Ammon's horn (tissue), 1 donor: ENCODE measurements around the gene PAX5.

Experiments used
- DNase-seq: peaks from one replicate; pipeline ENCODE4 v3.0.0-alpha.2; 2016; ENCODE audit warnings: low spot score

The PAX5 gene

DNA sequence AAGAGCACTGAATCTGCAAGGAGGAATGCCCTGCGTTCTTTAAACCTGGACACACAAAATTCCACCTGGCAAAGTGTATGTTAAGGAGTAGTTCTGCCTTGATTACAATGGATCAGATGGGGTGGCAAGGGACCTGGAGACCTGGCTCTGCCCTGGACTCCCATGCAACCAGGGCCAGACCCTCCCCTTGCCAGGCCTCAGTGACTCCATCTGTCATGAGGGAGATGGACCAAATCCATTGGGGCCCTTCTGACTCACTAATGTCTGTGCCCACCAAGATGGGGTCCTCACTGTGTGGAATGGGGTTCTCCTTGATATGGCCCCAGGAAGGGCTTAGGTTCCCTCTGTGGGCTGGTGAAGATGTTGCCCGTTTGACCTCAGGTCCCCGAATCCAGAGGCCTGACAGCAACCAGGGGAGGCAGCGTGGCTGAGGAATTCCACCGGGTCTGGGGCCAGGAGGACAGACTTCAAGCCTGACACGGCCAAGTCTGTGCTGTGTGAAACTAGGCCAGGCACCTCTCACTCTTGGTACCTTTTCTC, 100.3 kb downstream of the PAX5 start:
- DNase-seq = no peak

DNA sequence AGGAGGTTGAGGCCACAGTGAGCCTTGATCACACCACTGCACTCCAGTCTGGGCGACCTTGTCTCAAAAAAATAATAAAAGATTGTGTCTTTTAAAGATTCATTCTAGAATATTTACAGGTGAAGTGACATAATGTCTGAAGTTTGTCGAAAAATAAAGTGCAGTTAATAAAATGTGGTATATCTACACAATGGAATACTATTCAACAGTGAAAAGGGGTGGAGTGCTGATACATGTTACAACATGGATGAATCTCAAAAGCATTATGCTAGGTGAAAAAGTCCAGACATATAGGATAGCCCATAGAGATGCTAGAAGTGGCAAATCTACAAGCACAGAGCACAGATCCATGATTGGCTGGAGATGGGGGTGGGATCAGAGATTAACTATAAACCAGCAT, 101.9 kb downstream of the PAX5 start:
- DNase-seq = no peak

DNA sequence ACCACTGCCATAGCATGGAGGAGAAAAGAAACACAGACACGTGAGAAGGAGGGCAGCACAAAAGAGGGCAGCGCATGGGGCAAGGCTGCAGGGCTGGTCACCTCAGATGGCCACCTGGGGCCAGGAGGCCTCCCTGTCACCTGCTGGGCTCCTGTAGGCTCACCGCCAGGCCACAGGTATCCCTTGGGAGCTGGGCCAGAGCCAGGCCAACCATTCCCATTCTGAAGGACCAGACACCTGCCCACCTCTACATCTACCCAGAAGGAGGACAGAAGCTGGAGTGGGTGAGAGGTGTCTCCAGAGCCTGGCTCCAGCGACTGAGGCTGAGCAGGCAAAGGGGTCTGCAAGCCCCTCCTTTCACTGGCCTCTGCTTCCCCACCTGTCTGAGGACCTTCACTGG, 103.1 kb downstream of the PAX5 start:
- DNase-seq = no peak

DNA sequence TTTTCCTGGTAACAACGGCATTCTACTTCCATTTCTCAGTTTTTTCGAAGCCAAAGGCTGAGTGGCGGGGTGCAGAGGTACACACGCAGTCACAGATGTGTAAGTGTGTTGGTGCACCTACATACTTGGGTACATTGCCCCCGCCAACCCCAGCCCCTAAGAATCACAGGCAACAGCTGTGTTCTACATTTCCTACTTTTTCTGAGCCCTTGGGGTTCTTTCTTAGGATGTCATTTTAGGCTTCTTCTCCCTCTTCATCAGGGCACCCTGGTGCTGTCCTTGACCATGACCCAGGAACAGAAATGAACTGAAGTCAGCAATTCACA, 104.8 kb downstream of the PAX5 start:
- no peak for DNase-seq

DNA sequence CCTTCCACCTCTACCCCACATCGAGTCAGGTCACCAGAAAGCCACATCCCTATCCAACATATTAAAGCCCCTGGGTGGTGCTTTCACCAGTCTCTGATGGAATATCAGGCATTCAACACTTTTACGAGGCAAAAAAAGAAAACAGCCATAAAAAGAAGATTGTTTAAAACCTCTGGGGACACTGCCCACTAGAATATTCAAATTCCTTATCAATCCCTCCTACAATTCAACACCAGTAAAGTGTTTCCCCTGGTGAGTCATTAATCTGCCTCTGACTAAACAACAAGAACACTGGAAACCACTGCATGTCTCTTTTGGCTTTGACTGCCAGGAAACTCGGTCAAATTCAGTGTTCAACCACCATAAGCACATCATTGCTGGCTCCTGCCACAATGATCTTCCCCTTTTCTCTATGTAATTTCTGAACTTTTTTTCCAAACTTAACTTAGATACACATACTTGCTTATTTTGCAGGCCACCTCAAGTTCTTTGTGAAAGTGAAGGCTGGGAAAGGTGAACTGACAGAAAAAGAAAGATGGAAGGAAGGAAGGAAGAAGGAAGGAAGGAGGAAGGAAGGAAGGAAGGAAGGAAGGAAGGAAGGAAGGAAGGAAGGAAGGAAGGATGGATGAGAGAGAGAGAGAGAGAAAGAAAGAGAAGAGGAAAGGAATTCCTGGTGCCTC, 105.3 kb downstream of the PAX5 start:
- no peak for DNase-seq

DNA sequence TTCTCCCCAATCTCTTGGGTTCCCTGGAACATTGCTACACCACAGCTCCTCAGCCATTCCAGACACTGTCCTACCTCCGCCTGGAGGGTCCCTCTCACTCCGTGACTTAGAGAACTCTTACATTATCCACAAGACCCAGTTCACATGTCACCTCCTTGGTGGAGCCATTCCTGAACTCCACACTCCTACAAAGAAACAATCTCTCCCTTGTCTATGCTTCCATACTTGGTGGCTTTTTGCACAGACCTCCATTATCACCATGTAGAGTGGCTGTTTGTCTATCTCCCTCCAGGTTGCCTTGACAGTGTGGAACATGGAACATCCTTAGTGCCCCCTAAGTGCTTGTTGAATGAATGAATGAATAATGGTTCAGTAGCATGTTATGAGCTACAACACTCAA, 105.9 kb downstream of the PAX5 start:
- DNase-seq = no peak

DNA sequence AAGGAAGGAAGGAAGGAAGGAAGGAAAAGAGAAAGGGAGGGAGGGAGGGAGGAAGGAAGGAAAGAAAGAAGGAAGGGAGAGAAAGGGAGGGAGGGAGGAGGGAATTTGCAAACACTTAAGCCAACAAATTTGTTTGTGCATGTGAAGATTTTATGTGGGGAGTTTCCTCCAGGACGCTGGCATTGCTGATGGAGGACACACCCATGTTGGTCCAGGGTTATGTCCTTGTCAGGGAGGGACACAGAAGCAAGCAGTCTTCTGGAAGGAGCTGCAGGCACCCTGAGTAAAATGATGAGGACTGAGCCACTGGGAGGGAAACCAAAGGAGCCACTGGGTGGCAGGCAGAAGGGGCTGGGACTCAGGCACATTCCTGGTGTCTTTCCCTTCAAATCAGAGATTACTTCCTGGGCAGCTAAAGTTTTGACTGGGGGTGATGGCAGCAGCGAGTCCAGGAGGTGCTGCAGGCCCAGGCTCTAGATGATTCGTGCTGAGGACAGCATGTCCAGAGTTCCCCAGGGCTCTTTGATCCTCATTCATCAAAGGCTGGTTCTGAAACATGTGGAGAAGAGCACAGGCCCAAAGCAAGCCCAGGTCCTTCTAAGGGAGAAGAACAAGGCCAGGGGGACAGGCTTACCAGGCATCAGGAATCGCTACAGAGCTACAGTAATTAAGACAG, 109.2 kb downstream of the PAX5 start:
- DNase-seq = no peak

DNA sequence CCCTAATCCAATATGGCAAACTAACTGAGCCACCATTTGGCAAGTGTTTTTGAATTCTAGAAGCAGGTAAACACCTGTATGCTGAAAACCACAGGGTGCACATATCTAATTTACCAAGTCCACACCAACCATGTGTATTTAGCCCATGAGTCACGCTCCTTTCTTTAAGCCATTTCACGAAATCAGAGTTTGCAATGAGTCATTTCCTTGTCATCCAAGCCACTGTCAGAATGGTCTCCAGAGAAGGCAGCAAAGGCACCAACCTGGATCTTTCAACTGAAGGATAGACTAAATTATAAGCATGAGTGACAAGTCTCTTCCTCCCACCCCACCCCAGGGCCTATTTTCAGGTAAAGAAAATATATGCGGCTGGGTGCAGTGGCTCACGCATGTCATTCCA, 110.0 kb downstream of the PAX5 start:
- DNase-seq = no peak

DNA sequence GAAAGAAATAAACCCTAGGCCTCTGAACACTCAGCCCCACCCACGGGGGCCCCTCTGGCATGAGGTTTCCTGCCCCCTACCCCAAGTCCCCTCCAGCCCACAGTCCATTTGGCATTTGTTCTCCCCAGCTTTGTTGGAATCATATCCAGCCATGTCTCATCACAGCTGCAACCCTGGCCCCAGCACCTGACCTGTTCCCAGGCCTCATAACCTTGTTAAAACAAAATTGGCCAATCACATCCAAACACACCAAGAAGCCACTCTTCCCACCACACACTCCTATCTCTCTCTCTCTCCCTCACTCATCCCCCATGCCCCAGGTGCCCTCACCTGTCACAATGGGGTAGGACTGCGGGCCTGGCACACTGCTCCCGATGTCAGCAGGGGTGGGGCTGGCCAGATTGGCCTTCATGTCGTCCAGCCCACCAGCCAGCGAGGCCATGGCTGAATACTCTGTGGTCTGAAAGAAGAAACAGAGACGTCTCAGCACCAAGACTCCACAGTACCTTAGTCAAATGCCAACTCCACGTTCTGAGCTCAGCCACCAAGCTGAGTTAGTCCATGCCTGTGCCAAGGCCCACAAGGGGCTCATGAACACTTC, 110.9 kb downstream of the PAX5 start:
- DNase-seq = no peak

DNA sequence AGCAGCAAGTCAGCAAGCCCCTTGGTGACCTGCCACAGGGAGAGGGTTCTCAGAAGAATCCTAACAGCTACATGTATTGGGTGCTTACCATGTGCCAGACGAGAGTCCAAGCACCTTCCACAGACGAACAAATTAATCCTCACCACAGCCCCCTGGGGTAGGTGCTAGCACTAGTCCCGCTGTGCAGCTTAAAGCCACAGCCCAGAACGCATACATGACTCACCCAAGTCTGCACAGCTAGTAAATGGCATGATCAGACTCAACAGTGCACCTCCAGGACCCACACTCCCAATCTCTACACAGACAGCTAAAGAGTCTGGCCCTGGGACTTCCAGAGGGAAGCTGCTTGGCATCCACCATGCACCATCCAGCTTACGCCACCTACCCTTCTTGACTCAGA, 111.5 kb downstream of the PAX5 start:
- DNase-seq = no peak

DNA sequence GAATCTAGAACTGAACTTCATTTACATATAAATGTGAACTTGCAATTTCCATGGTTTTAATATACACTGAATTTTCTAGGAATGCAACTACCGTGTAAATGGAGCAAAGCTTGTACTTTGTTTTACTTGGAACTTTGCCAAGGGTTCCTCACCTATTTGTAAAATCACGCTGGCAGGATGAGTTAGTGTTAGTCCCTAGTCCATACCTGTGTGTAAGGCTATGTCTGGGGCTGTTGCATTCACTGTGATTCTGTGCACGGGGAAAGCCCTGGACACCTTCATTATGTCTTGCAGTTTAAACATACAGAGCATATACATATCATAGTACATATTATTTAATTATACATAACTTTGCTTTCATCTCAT, 119.9 kb downstream of the PAX5 start:
- no peak for DNase-seq

DNA sequence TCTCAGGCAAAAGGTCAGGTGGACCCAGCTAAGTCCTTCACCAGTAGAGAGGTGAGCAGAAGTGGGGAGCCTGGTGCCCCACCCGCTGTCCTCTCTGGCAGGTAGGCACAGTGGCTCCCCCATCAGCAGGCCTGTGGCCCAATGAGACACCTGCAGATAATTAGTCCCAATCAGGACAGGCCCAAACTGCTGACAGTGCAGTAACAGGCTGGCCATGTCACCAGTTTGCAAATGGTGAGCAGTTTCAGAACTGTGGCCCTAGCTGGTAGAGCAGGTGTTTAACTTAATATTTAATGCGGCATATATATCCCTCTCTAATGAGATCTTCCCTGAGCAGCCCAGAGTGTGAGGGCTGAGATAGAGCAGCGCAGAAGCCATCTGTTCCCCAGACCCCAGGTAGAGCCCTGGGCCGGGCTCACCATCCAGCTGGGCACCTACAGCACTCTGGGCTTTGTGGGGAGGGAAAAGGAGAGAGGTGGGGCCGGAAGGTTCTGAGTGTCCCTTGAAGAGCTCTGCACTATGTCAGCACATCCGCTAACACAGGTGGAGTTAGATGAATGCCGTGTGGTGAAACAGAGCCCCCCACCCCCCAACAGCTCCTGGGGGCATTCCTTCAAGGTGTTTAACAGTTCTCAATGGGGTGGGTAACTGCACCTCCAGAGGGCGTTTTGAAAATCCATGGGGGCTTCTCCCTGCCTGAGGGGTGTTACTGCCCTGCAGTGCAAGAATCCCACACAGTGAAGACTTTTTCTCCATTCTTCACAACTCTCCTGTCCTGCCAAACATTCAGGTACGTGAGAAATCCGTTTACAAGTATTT, 120.5 kb downstream of the PAX5 start:
- no peak for DNase-seq

DNA sequence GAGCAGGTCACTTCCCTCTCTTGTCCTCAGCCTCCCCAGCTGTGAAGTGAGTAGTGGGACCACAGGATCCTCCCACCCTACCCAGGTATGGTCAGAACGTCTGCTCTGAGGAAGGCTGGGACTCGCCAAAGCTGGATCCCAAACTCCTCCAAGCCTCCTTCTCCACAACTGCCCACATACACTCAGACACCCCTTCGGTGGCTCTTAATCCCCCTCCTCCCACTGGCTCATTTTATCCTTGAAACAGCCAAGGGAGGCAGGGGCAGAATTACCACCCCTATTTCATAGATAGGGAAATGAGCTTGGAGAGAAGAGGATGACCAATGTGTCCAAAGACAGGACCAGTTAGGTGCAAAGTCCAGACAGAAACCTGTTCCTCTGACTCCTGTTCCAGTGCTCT, 121.4 kb downstream of the PAX5 start:
- DNase-seq = no peak

DNA sequence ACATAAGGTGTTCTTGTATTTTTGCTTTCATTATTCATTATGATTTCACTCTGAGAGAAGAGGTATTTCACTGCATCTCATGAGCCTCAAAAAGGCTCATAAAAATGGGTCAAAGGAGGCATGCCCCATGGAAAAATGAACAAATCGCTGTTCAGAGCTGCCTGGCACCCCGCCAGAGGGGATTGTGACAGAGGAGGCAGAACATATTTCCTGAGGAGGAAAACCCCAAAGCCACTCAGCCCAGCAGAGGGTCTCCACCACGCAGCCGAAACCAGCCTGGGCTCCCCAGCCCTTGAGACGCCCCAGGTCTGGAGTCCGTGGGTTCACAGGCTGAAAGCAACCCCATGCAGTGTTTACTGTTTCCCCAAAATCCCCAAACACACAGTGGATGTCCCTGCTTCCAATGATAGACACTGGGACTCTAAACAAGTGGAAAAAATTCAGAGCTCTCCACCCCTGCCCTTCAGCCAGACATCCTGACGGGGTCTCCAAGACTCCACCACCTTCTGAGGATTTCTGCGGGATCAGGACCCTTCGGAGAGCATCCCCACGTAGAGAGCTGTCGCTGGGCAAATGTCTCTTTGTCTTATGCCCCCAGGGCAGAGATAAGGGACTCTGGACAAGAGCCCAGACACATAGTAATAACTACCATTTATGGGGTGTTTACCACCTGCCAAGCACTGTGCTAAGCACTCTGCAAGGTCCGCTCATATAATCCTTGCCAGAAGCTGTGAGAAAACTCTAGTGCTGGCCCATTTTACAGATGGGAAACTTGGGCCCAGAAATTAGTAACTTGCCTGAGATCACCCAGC, 122.3 kb downstream of the PAX5 start:
- DNase-seq = no peak

DNA sequence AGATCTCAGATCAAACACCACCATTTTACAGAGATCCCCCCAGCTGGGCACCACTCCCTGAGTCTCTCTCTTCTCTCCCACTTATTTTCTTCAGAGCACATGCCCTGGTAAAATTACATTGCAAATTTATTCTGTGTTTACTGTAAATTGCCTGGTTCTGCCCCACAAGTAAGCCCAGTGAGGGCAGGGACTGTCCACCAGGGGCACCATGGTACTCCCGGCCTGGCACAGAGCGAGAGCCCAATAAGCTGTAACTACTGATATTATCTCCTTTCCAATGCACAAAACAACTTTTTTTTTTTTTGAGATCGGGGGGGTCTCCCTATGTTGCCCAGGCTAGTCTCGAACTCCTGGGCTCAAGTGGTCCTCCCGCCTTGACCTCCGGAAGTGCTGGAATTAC, 123.0 kb downstream of the PAX5 start:
- DNase-seq = no peak

DNA sequence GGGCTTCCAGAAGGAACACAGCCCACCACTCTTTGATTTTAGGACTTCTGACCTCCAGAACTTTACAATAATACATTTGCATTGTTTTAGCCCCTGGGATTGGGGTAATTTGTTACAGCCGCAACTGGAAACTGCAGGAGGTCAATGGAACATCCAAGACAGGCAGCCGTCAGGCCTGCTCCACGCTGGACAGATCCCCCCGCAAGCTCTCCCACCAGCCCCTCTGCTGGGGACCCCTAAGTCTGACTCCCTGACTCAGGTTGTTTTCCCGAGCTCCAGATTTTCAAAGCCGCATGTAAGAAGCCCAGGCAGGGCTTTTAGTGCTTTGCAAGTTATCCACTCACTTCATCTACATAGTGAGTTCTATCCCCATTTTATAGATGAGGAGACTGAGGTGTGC, 127.6 kb downstream of the PAX5 start:
- DNase-seq = no peak

DNA sequence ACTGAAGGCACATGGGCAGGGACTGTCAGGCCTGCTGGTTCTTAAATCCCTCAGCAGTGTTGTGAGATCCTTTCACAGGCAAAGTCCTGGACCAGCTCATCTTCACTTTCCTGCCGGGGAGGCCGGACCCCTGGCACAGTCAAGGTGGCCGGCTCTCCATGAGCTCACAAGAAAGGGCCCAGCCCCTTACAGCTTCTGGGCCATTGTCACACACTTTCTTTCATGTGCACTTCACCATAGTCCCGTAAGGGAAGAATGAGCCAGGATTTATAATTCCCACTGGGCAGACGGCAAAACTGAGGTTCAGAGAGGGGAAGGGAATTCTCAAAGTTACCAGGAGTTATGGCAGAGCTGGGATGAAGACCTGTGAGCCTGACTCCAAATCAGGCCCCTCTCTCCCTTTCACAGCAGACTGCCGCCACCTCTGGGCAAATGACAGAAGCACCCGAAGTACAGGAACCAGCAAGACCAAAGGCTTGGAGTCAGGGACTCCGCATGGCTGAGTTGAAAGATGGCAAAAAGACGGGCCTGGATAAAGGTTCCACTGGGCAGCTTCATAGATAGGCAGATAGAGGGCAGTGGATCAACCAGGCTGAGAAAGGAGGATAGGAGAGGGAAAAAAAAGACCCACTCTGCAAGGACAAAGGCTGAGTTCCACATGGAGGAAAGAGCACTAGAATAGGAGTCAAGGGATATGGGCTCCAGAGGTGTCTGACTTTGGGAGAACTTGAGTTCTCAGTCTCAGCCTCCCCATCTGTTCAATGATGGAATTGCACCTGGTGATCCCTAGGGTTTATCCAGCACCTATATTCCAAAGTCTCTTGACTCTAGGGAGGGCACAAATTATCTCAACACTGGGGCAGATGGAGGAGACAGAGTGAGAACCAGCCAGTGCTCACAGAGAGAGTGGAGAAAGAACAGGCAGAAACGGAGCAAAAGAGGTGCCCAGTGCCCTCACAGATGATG, 128.7 kb downstream of the PAX5 start:
- DNase-seq = no peak

DNA sequence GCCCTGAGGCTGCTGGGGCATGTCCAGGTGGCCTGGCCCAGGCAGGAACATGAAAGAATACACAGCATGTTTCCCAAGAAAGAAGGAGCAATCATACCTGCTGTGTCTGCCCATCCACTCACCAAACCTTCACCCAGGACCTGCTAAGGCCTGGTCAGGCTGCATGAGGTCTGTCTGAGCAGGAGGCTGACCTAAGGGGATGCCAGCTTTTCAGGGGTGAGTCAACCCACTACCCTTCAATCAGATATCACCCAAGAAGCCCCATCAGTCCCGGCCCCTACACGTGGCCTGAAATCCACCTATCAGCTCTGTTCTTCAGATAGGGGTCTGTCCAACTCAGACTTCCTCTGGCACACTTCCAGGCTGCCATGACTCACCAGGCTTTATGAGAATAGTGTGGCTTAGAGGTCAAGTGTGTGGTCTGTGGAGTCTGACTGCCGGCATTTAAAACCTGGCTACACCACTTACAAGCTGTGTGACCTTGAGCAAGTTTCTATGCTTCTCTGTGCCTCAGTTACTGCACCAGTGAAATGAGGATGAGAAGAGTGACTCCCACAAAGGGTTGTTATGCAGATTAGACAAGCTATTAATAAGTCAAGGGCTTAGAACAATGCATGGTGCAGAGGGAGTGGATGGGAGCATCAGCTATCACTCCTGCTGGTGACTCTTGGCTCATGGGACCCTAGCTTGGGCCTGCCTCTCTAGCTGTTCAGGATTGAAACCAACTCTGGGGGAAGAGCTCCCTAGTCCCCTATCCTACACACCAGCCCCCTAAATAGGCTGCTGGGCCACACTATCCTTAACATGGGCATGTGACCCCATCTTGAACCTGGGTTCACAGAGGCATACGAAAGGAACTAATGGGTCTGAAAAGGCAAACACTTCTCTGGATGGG, 130.3 kb downstream of the PAX5 start:
- DNase-seq = no peak

DNA sequence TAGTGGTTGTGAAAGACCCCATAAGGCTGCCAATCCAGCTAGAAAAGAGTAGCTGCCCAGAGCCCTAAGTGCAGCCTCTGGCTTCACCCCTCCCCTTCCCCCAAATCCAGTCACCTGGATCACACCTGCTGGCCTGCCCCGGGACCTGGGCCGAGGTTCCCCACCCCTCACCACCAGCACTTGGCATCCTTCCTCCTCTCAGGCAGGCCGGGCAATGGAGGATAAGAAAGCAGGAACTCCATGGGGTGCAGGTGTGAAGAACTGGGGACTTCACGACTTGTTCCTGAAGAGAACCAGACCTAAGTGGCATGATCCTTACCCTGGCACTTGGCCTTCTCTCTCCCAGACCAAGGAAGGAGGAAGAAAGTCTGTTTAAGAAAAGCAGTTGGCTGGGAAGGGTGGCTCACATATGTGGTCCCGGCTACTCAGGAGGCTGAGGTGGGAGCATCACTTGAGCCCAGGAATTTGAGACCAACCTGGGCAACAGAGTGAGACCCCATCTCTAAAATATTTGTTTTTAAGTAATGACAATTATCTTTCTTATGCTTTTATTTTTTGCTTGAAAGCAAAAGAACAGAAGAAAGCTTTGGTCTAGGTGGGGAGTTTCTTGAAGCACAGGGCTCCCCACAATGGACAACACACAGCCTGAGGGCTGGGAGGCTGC, 131.1 kb downstream of the PAX5 start:
- DNase-seq = no peak
